Loucy (cell line): ENCODE measurements around the gene SHISA3.
"Not testable (repeated sequence)": the region's sequence is repeated elsewhere in the genome, so short reads cannot be mapped to it uniquely, and the experiment has no call there.

Experiments used
- H2AFZ ChIP-seq: fragments of 200-600 bp; sonication (generic); 2 replicates; pipeline ENCODE4 v1.6.0; 2016; ENCODE audit warnings: antibody characterized with exemption, mild to moderate bottlenecking, low read length, moderate library complexity
- H3F3A ChIP-seq: fragments of 200-600 bp; 2 replicates; pipeline ENCODE4 v1.6.0; 2016; ENCODE audit warnings: antibody characterized with exemption, low read depth, mild to moderate bottlenecking
- H3K27me3 ChIP-seq: fragments of 200-600 bp; sonication (generic); 2 replicates; pipeline ENCODE4 v1.6.1; 2014; ENCODE audit warnings: low read length, mild to moderate bottlenecking; ENCODE audit not compliant: insufficient read depth, poor library complexity, severe bottlenecking
- H3K36me3 ChIP-seq: fragments of 200-600 bp; sonication (generic); 2 replicates; pipeline ENCODE4 v1.6.1; 2016; ENCODE audit warnings: low read length; ENCODE audit not compliant: insufficient read depth
- H3K4me1 ChIP-seq: fragments of 200-600 bp; sonication (generic); 2 replicates; pipeline ENCODE4 v1.5.1; 2014; ENCODE audit warnings: low read length, mild to moderate bottlenecking; ENCODE audit not compliant: insufficient read depth, poor library complexity, severe bottlenecking
- H3K4me2 ChIP-seq: fragments of 200-600 bp; sonication (generic); 2 replicates; pipeline ENCODE4 v1.6.0; 2014; ENCODE audit warnings: antibody characterized with exemption, low read length, low read depth, mild to moderate bottlenecking; ENCODE audit not compliant: poor library complexity, severe bottlenecking
- H3K4me3 ChIP-seq: fragments of 200-600 bp; sonication (generic); 2 replicates; pipeline ENCODE4 v1.5.1; 2014; ENCODE audit warnings: low read length, mild to moderate bottlenecking, mixed read lengths; ENCODE audit not compliant: poor library complexity, severe bottlenecking
- H3K79me2 ChIP-seq: fragments of 200-600 bp; sonication (generic); 2 replicates; pipeline ENCODE4 v1.6.1; 2014; ENCODE audit warnings: low read length; ENCODE audit not compliant: insufficient read depth
- H3K9ac ChIP-seq: fragments of 200-600 bp; sonication (generic); 2 replicates; pipeline ENCODE4 v1.6.0; 2014; ENCODE audit warnings: mild to moderate bottlenecking, low read depth, low read length, moderate library complexity; ENCODE audit not compliant: poor library complexity, severe bottlenecking
- H3K9me2 ChIP-seq: fragments of 200-600 bp; sonication (generic); replicated peaks from 2 replicates; pipeline ENCODE4 v1.6.1; 2016; ENCODE audit warnings: low read depth, low read length, mixed read lengths
- H3K9me3 ChIP-seq: fragments of 200-600 bp; sonication (generic); 2 replicates; pipeline ENCODE4 v1.6.1; 2014; ENCODE audit warnings: mild to moderate bottlenecking, antibody characterized with exemption, low read length, low read depth; ENCODE audit not compliant: insufficient read depth
- H4K20me1 ChIP-seq: fragments of 200-600 bp; sonication (generic); 2 replicates; pipeline ENCODE4 v1.6.0; 2014; ENCODE audit warnings: antibody characterized with exemption, low read length, mild to moderate bottlenecking; ENCODE audit not compliant: insufficient read depth, poor library complexity, severe bottlenecking
- CTCF ChIP-seq: fragments of 200-600 bp; sonication (generic); conservative IDR thresholded peaks from 2 replicates; pipeline ENCODE4 v1.5.1; 2014; ENCODE audit warnings: mild to moderate bottlenecking, antibody characterized with exemption, low read length
- EZH2phosphoT487 ChIP-seq: fragments of 200-600 bp; IDR thresholded peaks from 2 replicates; pipeline ENCODE4 v1.6.1; 2018; ENCODE audit warnings: antibody characterized with exemption, mild to moderate bottlenecking, moderate library complexity, borderline replicate concordance

Gene SHISA3

GRCh38 chr4:42366959-42367358, 30.3 kb upstream of the SHISA3 start:
- H3K36me3 ChIP-seq, result no peaks in the 10 kb centered on the region
- no peaks in the 10 kb centered on the region for H3K79me2 ChIP-seq
- H4K20me1 ChIP-seq, result no peaks in the 10 kb centered on the region
- H3K4me2 ChIP-seq, result no peak overlapping the region
- no peaks in the 10 kb centered on the region for H3K27me3 ChIP-seq
- H3F3A ChIP-seq, result no peaks in the 10 kb centered on the region
- H2AFZ ChIP-seq, result no peak overlapping the region
- no peak overlapping the region for H3K9ac ChIP-seq
- H3K4me1 ChIP-seq, result no peaks in the 10 kb centered on the region
- TF ChIP-seq CTCF, result no peak
- no peak for TF ChIP-seq EZH2phosphoT487
- no peak overlapping the region for H3K4me3 ChIP-seq
- no peaks in the 10 kb centered on the region for H3K9me2 ChIP-seq
- H3K9me3 ChIP-seq, result no peaks in the 10 kb centered on the region

- Histone ChIP-seq H2AFZ (no peak overlapping the region), H3K36me3 (no peaks in the 10 kb centered on the region), H3K4me3 (no peak overlapping the region), H4K20me1 (no peaks in the 10 kb centered on the region), H3K79me2 (no peaks in the 10 kb centered on the region), H3K9ac (no peak overlapping the region), H3K9me3 (no peaks in the 10 kb centered on the region), H3K9me2 (no peaks in the 10 kb centered on the region), H3K4me2 (no peak overlapping the region), H3K4me1 (no peaks in the 10 kb centered on the region), H3F3A (no peaks in the 10 kb centered on the region), H3K27me3 (no peaks in the 10 kb centered on the region)
- TF ChIP-seq EZH2phosphoT487 (no peak), CTCF (no peak)
Observed at GRCh38 chr4:42369489-42369888, 27.8 kb upstream of the SHISA3 start.

- H3K4me2 ChIP-seq, result no peak overlapping the region
- no peaks in the 10 kb centered on the region for H3K4me1 ChIP-seq
- no peaks in the 10 kb centered on the region for H3K27me3 ChIP-seq
- H3K9ac ChIP-seq, result no peak overlapping the region
- no peaks in the 10 kb centered on the region for H4K20me1 ChIP-seq
- H3F3A ChIP-seq, result no peaks in the 10 kb centered on the region
- no peaks in the 10 kb centered on the region for H3K9me3 ChIP-seq
- no peaks in the 10 kb centered on the region for H3K9me2 ChIP-seq
- no peaks in the 10 kb centered on the region for H3K36me3 ChIP-seq
- no peak overlapping the region for H2AFZ ChIP-seq
- no peaks in the 10 kb centered on the region for H3K79me2 ChIP-seq
- H3K4me3 ChIP-seq, result no peak overlapping the region
- TF ChIP-seq EZH2phosphoT487, result no peak
- TF ChIP-seq CTCF, result peak; percentile 63
Observed at GRCh38 chr4:42371305-42372252, 25.7 kb upstream of the SHISA3 start.

- H3K4me2 ChIP-seq, H3K4me1 ChIP-seq, H3K9ac ChIP-seq, H2AFZ ChIP-seq, H3K4me3 ChIP-seq, H3K27me3 ChIP-seq, H4K20me1 ChIP-seq, H3F3A ChIP-seq, H3K79me2 ChIP-seq, H3K36me3 ChIP-seq, H3K9me3 ChIP-seq, H3K9me2 ChIP-seq: not testable (repeated sequence)
Observed at GRCh38 chr4:42372303-42372702, 25.0 kb upstream of the SHISA3 start.
